ENCODE measurements around the gene SMOC1. TPM values are rescaled to one million over a fixed set of nuclear protein-coding genes. Genes with fewer than 3 reads are reported as not detected.

Gene SMOC1
- total RNA-seq, 1 experiment from 2014 or later = 0.46 TPM

DNA sequence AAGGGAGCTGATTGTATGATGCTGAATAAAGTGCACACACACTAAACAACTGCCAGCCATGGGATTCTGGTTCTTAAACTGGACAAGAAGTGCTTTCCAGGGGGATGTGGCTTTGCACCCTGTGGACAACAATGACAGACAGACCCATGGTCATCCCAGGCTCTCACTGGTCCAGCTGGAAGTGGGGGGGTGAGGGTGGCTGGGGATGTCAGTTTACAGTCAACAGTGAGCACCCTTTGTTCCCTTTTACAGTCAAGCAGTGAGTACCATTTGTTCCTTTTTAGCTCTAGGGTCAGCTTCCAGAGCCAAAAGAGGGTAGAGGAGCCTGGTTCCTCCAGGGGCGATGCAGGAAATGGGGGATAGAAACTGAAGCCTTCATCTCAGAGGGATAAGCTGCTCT is 100.7 kb downstream of the SMOC1 start:
- Histone ChIP-seq H3K27me3 (ENCODE audit: control insufficient read depth, insufficient read depth, low read length) (no peaks in the 10 kb centered on the region), H3K27ac (ENCODE audit: low read length) (no peak overlapping the region), H3K4me1 (ENCODE audit: control insufficient read depth, insufficient read depth, low read length) (no peaks in the 10 kb centered on the region), H3K9me3 (ENCODE audit: control insufficient read depth, insufficient read depth, low read depth, low read length) (no peaks in the 10 kb centered on the region), H3K4me3 (ENCODE audit: low read depth in 2 of 2, low read length in 2 of 2) (no peak overlapping the region), H3K36me3 (ENCODE audit: control insufficient read depth, insufficient read depth, low read length) (no peaks in the 10 kb centered on the region)
- intact Hi-C loops (cut with micrococcal nuclease; ENCODE audit: unreplicated experiment) = no loop called here
- in situ Hi-C loops (cut with HindIII; ENCODE audit: low pct_unique_long_range_greater_than_20kb, low sequenced_read_pairs) = no loop called here
- BruUV-seq (replicated peaks) = no TSS peak
- ATAC-seq = no peak
- TF ChIP-seq, protein P1, sequence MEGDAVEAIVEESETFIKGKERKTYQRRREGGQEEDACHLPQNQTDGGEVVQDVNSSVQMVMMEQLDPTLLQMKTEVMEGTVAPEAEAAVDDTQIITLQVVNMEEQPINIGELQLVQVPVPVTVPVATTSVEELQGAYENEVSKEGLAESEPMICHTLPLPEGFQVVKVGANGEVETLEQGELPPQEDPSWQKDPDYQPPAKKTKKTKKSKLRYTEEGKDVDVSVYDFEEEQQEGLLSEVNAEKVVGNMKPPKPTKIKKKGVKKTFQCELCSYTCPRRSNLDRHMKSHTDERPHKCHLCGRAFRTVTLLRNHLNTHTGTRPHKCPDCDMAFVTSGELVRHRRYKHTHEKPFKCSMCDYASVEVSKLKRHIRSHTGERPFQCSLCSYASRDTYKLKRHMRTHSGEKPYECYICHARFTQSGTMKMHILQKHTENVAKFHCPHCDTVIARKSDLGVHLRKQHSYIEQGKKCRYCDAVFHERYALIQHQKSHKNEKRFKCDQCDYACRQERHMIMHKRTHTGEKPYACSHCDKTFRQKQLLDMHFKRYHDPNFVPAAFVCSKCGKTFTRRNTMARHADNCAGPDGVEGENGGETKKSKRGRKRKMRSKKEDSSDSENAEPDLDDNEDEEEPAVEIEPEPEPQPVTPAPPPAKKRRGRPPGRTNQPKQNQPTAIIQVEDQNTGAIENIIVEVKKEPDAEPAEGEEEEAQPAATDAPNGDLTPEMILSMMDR (IDR thresholded peaks at IDR 0.05) = no peak
- TF ChIP-seq TCF7L2 (IDR thresholded peaks at IDR 0.05; ENCODE audit: low read depth, low read length) (no peak), SIN3A (IDR thresholded peaks at IDR 0.05; ENCODE audit: borderline replicate concordance, insufficient read depth, low read depth, low read length) (no peak), POLR2AphosphoS5 (IDR thresholded peaks at IDR 0.05; ENCODE audit: low read depth, low read length) (no peak)
- TF ChIP-seq, protein P2, sequence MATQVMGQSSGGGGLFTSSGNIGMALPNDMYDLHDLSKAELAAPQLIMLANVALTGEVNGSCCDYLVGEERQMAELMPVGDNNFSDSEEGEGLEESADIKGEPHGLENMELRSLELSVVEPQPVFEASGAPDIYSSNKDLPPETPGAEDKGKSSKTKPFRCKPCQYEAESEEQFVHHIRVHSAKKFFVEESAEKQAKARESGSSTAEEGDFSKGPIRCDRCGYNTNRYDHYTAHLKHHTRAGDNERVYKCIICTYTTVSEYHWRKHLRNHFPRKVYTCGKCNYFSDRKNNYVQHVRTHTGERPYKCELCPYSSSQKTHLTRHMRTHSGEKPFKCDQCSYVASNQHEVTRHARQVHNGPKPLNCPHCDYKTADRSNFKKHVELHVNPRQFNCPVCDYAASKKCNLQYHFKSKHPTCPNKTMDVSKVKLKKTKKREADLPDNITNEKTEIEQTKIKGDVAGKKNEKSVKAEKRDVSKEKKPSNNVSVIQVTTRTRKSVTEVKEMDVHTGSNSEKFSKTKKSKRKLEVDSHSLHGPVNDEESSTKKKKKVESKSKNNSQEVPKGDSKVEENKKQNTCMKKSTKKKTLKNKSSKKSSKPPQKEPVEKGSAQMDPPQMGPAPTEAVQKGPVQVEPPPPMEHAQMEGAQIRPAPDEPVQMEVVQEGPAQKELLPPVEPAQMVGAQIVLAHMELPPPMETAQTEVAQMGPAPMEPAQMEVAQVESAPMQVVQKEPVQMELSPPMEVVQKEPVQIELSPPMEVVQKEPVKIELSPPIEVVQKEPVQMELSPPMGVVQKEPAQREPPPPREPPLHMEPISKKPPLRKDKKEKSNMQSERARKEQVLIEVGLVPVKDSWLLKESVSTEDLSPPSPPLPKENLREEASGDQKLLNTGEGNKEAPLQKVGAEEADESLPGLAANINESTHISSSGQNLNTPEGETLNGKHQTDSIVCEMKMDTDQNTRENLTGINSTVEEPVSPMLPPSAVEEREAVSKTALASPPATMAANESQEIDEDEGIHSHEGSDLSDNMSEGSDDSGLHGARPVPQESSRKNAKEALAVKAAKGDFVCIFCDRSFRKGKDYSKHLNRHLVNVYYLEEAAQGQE (IDR thresholded peaks at IDR 0.05; ENCODE audit: insufficient read depth in 1 of 2, low read depth in 2 of 2, low read length in 1 of 2) = no peak
- ChIA-PET POLR2A (no interaction called here), CTCF (no interaction called here)
- DNase-seq (ENCODE audit: low read depth, low spot score) = no peak

DNA sequence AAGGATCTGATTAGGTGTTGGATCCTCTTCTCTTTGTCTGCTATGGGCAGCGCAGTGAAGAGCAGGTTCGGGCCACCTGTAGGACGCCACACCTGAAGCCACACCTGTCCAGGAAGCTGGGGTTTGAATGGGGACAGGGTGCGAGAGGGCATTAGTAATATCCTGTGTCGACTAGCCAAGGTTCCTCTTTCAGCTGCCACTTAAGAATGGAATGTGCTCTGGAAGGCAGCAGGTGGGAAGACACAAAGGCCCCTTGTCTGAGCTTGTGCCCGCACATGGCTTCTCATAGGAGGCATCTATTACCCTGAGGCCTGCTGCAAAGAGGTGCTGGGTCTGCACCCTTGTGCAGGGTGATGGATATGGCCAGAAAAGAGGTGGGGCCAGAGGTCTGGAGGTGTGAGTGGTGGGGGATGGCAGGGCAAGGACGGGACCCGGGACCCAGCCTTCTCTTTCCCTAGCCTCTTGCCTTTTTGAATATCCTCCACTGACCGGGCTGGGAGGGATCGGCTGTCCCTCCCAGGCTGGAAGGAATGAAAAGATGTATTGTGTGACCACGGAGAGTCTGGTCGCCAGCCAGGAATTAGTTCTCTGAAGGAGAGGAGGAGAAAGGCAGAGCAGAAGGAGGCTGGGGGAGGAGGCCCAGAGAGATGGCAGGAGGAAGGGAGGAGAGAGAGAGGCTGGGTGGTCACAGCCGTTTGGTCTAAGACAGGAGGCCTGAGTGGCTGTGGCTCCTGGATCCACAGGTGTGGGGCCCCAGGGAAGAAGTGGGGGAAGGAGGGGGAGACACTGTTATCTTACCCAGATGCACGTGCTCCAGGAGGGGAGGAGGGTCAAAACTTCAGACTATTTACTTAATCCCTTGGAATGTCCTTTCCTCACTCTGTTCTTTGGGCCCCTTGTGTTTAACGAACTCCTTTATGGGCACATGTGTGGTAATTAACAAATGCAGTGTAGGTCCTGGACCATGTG is 101.5 kb downstream of the SMOC1 start:
- Histone ChIP-seq H3K27me3 (ENCODE audit: control insufficient read depth, insufficient read depth, low read length) (no peaks in the 10 kb centered on the region), H3K27ac (ENCODE audit: low read length) (no peak overlapping the region), H3K36me3 (ENCODE audit: control insufficient read depth, insufficient read depth, low read length) (no peaks in the 10 kb centered on the region), H3K4me3 (ENCODE audit: low read depth in 2 of 2, low read length in 2 of 2) (no peak overlapping the region), H3K4me1 (ENCODE audit: control insufficient read depth, insufficient read depth, low read length) (no peaks in the 10 kb centered on the region), H3K9me3 (ENCODE audit: control insufficient read depth, insufficient read depth, low read depth, low read length) (no peaks in the 10 kb centered on the region)
- DNase-seq (ENCODE audit: low read depth, low spot score) (no peak), ATAC-seq (no peak)
- no TSS peak for BruUV-seq (replicated peaks)
- ChIA-PET CTCF (no interaction called here), POLR2A (no interaction called here)
- in situ Hi-C loops (cut with HindIII; ENCODE audit: low pct_unique_long_range_greater_than_20kb, low sequenced_read_pairs) (no loop called here), intact Hi-C loops (cut with micrococcal nuclease; ENCODE audit: unreplicated experiment) (no loop called here)
- TF ChIP-seq, protein P2 (IDR thresholded peaks at IDR 0.05; ENCODE audit: insufficient read depth in 1 of 2, low read depth in 2 of 2, low read length in 1 of 2) = no peak
- no peak for TF ChIP-seq POLR2AphosphoS5 (IDR thresholded peaks at IDR 0.05; ENCODE audit: low read depth, low read length)
- TF ChIP-seq, protein P1 (IDR thresholded peaks at IDR 0.05) = no peak
- no peak for TF ChIP-seq TCF7L2 (IDR thresholded peaks at IDR 0.05; ENCODE audit: low read depth, low read length)
- TF ChIP-seq SIN3A (IDR thresholded peaks at IDR 0.05; ENCODE audit: borderline replicate concordance, insufficient read depth, low read depth, low read length) = no peak

All from Panc1 (cell line).